HG03354 (cell line): Measurements from ENCODE around the gene ADGRV1.
"Not testable (repeated sequence)": the region's sequence is repeated elsewhere in the genome, so short reads cannot be mapped to it uniquely, and the experiment has no call there.

Source experiments
- ATAC-seq: cut with Tn5 transposase; IDR thresholded peaks from one replicate; pipeline ENCODE4 v1.9.1; 2021; ENCODE audit warnings: mild to moderate bottlenecking; ENCODE audit not compliant: unreplicated experiment, poor library complexity, severe bottlenecking

Gene ADGRV1

DNA sequence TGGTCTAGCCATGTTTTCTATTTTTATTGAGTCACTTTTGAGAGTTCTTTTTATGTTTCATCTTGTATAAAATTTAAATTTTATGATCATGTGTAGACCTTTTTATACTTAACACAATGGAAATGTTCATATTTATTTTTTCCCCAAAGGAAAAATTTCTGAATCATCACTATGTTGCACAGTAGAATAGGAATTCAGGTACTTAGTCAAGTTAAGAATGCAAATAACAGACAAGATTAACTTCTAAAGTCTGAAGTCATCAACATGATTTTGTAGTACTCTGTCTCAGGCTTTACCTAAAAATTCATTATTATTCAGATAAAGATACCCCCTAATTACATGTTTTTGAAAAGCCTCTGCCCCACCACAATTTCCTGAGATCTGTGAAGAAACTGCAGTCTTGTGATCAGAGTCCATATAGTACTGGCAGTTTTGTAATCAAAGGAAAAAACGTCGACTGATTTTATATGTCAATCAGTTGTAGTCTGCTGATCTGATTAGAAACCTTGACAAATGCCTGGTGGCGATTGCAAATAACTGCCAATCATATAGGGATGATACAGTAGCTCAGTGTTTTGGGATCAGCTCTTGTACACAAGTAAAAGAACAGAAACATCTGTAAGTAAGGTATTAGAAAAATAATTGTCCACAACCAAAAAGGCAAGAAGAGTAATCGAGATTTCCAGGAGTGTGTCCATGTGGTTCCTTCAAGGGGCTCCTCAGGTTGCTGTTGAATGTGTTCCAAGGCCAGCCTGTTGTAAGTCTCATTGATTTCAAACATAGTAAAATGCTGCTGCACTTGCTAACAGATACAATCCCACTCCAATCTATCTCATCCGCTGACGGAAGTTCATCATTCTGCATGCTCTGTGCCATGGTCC lies 472.2 kb downstream of the ADGRV1 start:
- no peak for ATAC-seq

DNA sequence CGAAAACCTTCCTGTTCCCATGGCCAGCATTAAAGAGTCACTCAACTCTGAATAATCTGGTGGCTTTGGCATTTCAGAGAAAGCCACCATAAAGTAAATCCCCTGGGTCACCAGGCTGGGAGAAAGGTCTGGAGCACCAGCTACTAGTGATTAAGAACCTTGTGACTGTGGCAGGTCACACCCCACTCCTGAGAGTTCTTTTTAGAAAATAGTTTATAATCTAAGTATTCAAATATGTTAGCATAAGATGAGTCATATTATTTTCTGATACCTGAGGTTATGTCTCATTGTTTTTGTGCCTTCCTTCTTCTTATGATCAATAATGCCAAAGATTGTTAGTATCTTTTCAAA lies 472.8 kb downstream of the ADGRV1 start:
- ATAC-seq = no peak

DNA sequence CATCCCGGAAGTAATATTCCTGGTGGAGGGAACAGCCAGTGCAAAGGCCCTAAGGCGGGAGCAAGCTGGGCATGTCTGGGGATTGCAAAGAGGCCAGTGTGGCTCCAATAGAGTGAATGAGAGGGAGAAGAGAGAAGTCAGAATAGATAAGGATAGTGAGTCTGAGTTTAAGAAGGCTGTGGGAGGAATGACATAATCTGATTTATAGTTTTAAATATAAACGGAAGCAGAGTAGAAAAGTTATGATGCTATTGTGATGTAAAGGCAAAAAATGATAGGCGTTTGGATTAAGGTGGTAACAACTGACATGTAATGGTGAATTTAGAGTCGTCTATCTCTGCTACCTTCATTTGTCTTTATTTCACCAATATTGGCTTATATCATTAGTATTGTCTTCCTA lies 473.5 kb downstream of the ADGRV1 start:
- ATAC-seq = no peak

DNA sequence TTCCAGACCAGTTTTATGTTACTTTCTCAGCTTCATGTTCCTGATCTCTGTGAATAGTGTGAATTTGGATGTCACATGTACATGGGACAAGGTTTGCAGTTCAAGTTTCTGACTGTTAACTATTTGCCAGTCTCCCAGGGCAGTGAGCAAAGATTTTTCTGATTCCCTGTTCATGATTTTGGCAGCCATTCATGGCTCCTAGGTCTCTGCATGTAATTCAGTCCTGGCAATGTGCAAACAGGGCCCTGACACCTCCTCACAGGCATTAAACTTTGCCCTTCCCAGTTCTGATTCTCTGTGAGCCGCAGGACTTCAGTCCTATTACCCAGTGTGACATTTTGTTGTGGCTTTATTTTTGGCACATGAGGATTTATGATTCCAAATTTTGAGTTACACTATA lies 474.8 kb downstream of the ADGRV1 start:
- no peak for ATAC-seq

DNA sequence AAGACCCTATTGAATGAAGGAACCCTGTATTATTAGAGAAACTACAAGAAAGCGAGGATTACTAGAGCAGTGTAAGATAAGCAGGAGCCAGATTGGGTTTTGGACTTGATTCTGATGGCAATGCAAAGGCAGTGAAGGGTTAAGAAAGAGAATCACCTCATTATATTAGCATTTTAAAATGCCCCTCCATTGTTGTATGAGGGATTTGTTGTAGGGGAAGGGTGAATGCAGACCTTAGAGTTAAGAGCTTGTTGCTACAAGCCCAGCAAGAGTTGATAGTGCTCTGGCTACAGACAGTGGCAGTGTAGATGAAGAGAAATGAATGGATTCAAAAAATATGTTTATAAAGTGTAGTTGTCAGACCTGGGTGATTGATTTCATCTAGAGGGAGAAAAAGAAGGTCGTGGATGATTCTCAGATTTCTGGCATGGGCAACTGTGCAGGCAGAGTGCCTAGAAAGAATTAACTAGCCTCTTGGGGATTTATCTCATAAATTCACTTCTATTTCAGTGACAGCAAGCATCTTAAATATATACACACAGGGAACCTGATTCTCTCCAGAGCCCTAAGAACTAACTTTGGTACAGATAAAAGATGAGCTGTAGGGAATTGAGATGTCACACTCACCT lies 479.7 kb downstream of the ADGRV1 start:
- ATAC-seq = no peak

DNA sequence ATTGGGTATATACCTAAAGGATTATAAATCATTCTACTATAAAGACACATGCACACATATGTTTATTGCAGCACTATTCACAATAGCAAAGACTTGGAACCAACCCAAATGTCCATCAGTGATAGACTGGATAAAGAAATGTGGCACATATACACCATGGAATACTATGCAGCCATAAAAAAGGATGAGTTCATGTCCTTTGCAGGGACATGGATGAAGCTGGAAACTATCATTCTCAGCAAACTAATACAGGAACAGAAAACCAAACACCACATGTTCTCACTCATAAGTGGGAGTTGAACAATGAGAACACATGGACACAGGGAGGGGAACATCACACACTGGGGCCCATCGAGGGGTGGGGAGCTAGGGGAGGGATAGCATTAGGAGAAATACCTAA lies 482.5 kb downstream of the ADGRV1 start:
- not testable (repeated sequence) for ATAC-seq

DNA sequence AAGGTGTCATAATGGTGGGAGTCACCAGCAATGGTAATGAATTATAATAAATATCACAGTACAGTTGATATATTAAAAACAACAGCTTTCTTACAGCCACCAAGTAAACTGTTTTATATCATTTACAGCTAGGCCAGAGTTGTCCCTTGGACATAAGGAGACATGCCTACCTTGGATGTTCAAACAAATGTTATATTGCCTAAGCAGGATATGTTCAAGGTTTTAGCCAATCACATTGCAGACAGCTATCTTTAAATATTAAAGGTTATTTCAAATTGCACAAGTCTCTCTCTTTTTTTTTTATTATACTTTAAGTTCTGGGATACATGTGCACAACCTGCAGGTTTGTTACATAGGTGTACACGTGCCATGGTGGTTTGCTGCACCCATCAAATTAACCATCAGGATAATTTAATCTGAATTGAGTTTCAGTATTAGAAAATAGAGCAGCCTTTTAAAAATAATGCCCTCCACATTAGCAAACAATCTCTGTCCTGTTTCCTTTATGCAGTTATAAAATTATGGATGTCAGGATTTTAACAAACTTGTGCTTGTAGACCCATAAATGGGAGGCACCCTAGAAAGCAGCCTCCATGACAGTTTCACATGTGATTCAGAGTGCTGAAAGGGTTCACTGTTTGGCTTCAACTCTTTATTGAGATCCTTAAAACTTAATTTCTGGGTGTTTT lies 483.8 kb downstream of the ADGRV1 start:
- no peak for ATAC-seq

DNA sequence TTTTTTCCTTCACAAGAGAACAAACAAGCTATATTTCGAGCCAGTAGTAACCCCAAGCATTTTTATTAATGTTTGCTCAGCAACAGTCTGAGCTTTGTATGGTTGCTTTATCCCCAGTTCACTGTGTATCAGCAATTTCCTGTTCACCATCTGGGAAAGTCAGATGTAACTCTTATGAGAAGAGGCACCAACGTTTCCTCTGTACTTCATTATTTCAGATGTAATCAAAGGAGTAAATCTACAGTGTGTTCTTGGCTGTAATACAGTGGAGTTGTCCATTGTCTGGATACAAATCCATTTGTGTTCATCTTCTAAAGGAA lies 484.3 kb downstream of the ADGRV1 start:
- no peak for ATAC-seq

DNA sequence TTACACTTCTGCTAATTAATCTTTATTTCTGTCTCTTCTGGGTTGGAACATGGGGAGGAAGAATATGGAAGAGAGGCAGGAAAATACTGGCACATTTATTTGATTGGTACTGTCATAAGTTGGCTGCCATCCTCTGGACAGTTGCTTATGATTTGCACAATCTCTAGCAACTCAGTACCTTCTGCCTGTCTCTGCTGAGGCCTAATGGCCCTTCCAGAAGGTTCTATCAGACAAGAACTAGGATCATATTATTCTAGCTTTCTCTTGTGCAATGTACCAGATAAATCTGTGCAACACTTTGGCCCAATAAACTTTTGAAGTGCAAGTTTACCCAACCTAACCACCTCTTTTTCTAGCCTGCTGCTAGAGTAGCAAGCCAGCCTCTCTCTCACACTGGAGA lies 489.5 kb downstream of the ADGRV1 start:
- no peak for ATAC-seq

DNA sequence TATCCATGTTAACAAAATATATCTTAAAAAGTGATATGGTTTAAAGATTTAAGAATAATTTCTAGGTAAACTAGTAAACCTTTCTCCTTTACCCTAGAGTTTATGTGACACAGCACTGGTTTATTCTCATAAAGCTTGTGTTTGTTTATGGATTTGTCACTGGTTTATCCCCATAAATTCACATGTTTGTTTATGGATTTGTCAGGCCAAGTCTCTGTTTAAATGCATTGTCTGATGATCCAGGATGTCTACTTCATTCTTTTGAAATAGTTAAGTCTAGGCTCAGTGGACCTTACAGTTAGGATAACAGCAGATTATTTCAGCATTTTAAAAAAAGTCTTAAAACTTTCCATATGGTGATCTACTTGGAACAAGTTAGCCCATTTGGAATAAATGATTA lies 490.5 kb downstream of the ADGRV1 start:
- no peak for ATAC-seq

DNA sequence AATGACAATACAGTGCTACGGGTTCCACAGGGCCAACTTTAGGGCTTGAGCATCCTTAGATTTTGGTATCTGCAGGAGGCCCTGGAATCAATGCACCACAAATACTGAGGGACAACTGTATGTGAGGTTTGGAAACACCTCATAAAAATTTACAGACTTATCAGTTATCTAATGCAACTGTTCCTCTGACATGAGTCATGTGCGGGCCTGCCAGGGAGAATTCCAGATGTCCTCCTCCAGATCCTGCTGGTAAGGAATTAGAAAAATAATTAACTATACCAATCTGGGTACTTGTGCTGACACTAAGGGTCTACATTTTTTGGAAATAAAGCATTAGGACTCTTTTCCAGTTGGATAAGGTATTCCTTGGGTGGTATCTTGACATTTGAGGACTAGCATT lies 491.2 kb downstream of the ADGRV1 start:
- ATAC-seq = no peak

DNA sequence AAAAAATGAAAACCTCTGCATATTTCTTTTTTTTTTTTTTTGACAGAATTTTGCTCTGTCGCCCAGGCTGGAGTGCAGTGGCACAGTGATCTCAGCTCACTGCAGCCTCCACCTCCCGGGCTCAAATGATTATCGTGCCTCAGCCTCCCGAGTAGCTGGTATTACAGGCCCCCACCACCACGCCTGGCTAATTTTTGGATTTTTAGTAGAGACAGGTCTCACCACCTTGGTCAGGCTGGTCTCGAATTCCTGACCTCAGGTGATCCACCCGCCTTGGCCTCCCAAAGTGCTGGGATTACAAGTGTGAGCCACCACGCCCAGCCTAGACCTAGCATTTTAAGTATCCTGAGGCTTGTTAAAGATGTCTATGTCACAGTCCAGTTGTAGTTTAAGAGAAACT lies 493.8 kb downstream of the ADGRV1 start:
- ATAC-seq = not testable (repeated sequence)

DNA sequence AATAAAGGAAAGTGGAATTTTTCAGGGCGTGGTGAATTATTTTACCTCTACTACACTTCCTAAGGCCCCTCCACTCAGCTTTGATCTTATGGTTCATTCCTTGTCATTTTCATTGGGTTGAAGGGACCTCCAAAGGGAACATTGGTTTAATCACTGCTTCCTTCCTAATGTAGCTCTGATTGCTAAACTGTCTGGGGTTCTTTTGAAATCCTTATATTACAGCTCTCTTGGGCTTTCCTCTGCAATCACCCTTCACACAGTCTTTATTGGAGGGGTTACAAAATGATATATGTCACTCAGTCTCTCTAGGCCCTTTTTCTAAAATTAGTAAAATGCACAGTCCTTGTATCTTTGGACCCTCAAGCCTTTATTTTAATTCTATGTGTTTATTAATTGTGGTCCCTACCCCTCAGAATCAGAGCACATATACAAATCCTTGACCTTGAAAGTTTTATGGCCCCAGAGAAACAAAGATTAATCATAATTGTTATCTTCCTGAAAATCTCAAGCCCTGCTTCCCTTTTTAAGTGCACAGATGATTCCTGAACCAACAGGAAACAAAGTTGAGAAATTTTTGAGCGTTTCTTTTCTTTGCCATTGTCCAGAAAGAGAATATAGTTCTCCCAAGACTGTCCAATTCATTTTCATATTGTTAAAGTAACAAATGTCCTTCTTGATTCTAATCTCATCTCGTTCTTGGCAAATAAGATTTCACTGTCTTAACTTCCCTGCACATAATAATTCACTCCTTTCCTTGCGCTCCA lies 494.6 kb downstream of the ADGRV1 start:
- ATAC-seq = no peak

DNA sequence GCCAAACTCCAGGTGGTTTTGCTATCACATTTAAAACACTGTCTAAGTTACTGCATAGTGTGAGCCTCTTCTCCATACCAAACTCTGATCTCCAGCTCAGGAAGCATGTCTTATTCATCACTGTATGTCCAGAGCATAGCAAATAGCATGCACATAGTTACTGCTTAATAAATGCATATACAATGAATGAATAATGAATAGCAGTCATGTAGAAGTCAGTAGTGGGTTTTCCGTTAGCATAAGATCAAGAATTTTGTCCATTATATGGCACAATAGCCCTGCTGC lies 495.1 kb downstream of the ADGRV1 start:
- no peak for ATAC-seq

DNA sequence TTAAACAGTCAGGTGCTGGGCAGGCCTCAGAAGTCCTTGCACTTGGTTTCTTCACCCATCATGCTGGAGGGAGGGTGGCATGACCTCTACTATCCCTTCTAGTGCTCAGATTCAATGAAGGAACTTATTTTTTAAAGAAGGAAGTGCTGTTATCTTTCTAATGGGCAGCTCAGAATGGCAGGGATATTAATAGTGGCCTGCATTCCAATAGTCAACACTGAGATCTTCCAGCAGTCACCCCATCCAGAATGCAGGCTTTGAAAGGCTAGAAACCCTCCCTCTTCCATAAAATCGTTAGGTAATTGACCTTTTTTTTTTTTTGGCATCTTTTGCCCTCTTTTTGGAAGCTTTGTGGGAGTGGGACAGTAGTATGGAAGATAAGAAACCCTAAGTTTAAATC lies 499.6 kb downstream of the ADGRV1 start:
- no peak for ATAC-seq

DNA sequence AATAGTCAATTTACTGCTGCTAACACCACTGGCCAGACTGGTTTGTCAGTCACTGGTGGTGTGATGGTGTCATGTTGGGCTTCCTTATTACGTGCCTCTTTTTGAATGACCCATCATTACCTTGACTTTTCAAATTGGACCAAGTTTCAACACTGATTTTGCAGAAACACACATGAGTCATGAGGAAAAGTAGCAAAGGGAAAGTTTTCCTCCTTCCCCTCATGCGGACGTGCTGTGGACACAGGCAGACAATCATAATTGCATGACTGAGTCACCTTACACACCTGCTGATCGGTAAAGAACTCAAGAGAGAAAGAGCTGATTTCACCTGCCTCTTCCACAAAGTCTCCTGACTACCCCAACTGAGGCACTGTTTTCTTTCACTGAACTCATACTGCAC lies 500.0 kb downstream of the ADGRV1 start:
- no peak for ATAC-seq

DNA sequence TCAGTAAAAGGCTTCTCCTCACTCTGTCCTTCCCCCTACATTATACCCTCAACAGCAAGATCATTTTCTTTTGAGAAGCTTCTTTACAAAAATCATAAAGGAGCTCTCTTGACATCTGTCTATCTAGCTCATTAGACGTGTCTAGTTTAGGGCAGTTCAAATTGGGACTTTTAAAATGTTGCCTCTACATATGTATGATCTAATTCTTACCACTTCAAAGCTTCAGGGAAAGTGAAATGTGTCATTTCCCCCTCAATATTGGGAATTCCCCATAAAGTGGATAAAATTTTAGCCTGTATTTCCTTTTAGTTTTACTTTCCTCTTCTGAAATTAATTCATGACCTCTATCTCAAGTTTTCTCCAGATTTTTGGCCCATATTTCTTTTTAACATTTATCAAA lies 500.8 kb downstream of the ADGRV1 start:
- peak; percentile 89 for ATAC-seq

DNA sequence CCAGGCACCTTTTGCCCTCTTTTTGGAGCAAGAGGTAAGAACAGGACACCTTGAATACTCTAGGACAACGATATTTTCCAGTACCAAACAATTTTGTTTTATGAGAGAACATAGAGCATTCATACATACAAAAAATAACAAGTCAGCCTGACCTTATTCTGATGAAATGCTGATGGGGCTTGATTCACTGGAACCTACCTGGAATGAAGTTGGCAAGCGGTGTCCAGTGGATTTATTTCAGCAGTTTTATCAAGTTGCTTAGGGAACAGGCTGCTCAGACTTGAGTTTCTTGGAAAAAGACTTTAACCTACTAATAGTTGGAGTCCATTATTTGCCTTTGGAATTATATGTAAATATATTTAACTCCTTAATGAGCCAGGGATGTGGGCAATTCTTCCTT lies 502.5 kb downstream of the ADGRV1 start:
- ATAC-seq = no peak

DNA sequence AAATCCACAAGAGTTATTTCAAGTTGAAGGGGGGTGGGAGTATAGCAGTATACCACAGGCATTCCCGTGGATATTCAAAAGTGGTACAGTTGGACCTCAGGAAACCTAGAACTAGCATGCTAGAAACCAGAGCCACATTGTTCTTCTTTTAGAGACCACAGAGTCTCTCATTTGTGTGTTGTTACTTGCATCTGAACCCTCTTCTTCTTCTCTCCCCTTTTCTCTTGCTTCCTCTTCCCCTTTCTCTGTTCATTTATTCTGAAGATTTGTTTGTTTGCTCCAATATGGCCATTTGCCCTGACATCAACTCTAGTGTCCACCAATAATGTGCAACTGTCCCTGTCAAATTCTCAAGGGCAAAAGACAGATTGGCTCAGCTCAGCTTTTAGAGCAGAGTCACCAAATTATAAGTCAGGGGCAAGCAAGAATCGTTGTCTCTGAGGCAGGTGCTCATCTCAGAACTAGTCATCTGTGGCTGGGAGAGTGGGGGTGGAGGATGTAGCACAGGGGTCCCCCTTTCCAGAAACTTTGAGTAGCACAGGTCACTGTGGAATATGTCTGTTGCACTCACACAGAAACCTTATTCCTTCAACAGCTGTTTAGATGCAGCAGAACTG lies 503.5 kb downstream of the ADGRV1 start:
- ATAC-seq = peak; percentile 32

DNA sequence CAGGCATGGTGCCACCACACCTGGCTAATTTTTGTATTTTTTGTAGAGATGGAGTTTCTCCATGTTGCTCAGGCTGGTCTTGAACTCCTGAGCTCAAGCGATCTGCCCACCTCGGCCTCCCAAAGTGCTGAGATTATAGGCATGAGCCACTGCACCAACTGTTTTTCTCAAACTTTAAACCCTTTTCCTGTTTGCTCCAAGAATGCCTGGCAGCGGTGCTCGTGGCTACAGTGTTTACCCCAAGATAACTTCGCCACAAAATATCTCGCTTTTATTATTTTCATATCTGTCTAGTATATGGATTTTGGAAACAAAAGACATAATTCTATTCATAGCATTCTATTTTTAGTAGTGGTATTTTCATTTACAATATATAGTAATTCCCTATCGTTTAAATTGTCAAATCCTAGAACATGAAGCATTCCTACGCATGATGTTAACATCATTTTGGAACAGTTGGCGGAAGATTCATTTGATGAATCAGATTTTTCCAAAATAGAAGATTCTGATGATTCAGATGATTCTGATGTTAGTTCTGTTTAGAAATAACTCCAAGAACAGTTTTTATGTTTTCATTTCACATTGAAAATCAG lies 504.6 kb downstream of the ADGRV1 start:
- not testable (repeated sequence) for ATAC-seq
